ENCODE measurements around the gene CFTR.

CFTR gene

GRCh38 chr7:117673839-117674238 is 194.0 kb downstream of the CFTR start:
- no peak for DNase-seq (ENCODE audit: low read depth)
- H3K4me3 ChIP-seq (ENCODE audit: low read length) = no peak overlapping the region
- TF ChIP-seq CTCF (conservative IDR thresholded peaks at IDR 0.05; ENCODE audit: low read depth, low read length) = peak; percentile 47

DNA sequence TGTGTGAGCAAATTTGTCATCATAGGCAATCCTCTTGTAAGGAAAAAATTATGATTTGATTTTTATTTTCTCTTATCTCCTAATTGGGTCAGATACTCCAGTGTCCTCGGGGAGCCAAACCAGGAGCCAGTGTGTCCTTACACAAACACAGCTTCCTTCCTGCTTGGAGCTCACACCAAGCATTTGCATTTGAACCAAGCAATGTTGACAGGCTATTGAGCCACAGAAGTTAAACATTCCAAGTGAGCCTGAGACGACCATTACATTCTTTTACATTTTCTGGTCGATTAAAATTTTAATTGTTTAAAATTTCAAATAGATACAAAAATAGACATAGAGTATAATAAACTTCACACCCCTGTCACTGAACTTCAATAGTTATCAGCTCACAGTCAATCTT is 194.8 kb downstream of the CFTR start:
- no peak for TF ChIP-seq CTCF (conservative IDR thresholded peaks at IDR 0.05; ENCODE audit: low read depth, low read length)
- no peak for DNase-seq (ENCODE audit: low read depth)

GRCh38 chr7:117675497-117676435 is 195.9 kb downstream of the CFTR start:
- no peak for TF ChIP-seq CTCF (conservative IDR thresholded peaks at IDR 0.05; ENCODE audit: low read depth, low read length)
- no peak for DNase-seq (ENCODE audit: low read depth)
- no peak overlapping the region for H3K4me3 ChIP-seq (ENCODE audit: low read length)

More for the DNA sequence above, 194.8 kb downstream of the CFTR start:
- H3K4me3 ChIP-seq (ENCODE audit: low read length) = no peak overlapping the region

- no peak overlapping the region for H3K4me3 ChIP-seq (ENCODE audit: low read length)
- no peak for TF ChIP-seq CTCF (conservative IDR thresholded peaks at IDR 0.05; ENCODE audit: low read depth, low read length)
- no peak for DNase-seq (ENCODE audit: low read depth)
These were observed 199.3 kb downstream of the CFTR start for GRCh38 chr7:117679120-117679519.

DNA sequence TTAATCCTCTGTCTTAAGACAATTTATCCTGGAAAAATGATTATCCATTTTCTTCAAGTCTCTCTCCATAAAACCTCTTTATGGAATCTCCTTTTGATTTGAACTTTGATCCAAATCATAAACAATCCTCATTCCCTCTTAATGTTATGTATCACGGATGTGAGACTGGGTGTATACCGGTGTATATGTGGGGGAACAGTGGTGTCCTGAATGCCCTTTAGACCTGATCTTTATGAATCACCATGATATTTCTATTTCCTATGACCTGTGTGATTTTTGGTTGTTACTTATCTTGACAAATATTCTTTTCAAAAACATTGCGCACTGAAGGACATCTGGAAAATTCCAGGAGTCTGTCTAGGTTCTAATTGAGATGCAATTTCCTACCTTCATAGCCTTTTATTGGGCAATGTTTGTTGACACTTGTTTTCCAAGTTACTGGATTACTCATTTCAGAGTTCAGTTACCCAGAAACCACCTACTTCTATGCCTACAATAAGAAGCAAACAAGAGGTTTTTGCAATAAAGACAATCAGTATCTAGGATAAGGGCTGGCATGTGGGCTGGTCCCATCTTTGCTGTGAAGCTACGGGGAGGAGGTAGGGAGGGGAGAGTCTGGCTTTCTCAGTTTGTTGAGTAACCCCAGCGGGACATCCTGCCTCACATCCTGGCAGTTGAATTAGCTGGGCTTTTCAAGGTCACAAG is 203.0 kb downstream of the CFTR start:
- H3K4me3 ChIP-seq (ENCODE audit: low read length) = no peak overlapping the region
- no peak for DNase-seq (ENCODE audit: low read depth)
- TF ChIP-seq CTCF (conservative IDR thresholded peaks at IDR 0.05; ENCODE audit: low read depth, low read length) = no peak

DNA sequence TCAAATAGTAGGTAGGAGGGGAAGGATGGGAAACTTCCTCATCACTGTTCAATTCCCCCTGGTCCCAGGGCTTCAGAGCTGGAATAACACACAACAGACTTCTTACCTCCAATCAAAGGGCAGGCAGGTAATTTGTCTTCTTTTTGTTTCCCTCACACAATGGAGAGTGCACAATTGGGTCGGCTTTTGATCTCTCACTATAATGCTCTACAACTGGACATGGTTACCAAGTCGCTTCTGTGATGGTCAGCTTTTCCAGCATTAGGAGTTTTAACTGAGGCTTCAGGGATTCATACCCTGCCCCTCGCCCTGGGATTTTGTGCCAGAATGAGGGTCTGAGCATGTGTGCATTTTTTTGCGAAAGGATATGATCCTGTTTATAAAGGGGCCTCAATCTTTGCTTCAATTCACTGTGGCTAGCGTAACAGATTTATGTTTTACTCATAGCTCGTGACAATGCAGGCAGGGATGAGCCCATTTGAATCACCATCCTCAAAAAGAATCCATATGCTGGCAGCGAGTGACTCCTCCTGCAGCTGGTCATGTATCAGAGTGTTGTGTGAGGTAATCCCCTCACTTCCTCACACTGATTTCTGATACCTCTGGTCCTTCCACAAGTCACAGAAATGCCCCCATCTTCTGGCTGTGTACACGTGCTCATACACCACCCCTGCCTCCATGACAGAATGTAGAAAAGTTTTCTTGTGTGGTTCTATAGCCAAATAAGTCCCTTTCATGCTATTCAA is 203.8 kb downstream of the CFTR start:
- no peak for TF ChIP-seq CTCF (conservative IDR thresholded peaks at IDR 0.05; ENCODE audit: low read depth, low read length)
- no peak for DNase-seq (ENCODE audit: low read depth)
- no peak overlapping the region for H3K4me3 ChIP-seq (ENCODE audit: low read length)

All from retinal pigment epithelial cell (primary cell).